A549 (cell line): ENCODE measurements around the gene INSC. TPM values are rescaled to one million over a fixed set of nuclear protein-coding genes. Genes with fewer than 3 reads are reported as not detected.

Experiments
- ATAC-seq, 2 experiments: fragments of 200-7000 bp in 1 of 2; fragments of >200 bp in 1 of 2; cut with Nextera tagmentation in 1 of 2; cut with Tn5 transposase in 1 of 2; 3 replicates each; pipeline versions ENCODE4 v1.8.0 to v1.9.1; 2018 to 2020; ENCODE audit warnings: mild to moderate bottlenecking in 1 of 2, moderate library complexity in 1 of 2
- CTCF ChIA-PET: fragments of 300-600 bp; sonication (Branson Sonifier 250); formaldehyde crosslinking; extraction: SDS; loops from one replicate; lab custom pipeline; 2021; ENCODE audit warnings: antibody characterized with exemption, inconsistent platforms; lab: Yijun Ruan, JAX
- POLR2A ChIA-PET: fragments of 350-600 bp; formaldehyde crosslinking; extraction: SDS; loops from one replicate; lab custom pipeline; 2021; ENCODE audit warnings: antibody characterized with exemption, inconsistent platforms; lab: Yijun Ruan, JAX
- DNase-seq, 2 experiments: peaks; one replicate each; pipeline versions ENCODE4 v3.0.0 to v3.0.0-alpha.2; 2011 to 2016; ENCODE audit warnings: low read depth in 1 of 2, low spot score in 1 of 2
- FAIRE-seq: peaks from 2 replicates; lab custom pipeline; 2011; peaks lifted over from hg19 to GRCh38; lab: Jason Lieb, UNC
- H3K27ac ChIP-seq, 2 experiments: fragments of >200 bp; sonication (Bioruptor Twin); formaldehyde crosslinking; 3 replicates each; pipeline ENCODE4 v1.5.1; 2016 to 2017
- H3K4me1 ChIP-seq: fragments of >200 bp; sonication (Bioruptor Twin); formaldehyde crosslinking; 3 replicates; pipeline ENCODE4 v1.6.1; 2016
- H3K4me2 ChIP-seq: fragments of >200 bp; sonication (Bioruptor Twin); formaldehyde crosslinking; 3 replicates; pipeline ENCODE4 v1.6.1; 2016
- H3K4me3 ChIP-seq: fragments of >200 bp; sonication (Bioruptor Twin); formaldehyde crosslinking; 3 replicates; pipeline ENCODE4 v1.5.1; 2016
- H3K9me3 ChIP-seq: fragments of >200 bp; sonication (Bioruptor Twin); formaldehyde crosslinking; 3 replicates; pipeline ENCODE4 v1.6.1; 2016
- ATOH8 ChIP-seq: fragments of 250-450 bp; sonication (Bioruptor Pico); IDR thresholded peaks from 2 replicates; pipeline ENCODE4 v1.5.0; 2020; ENCODE audit warnings: low read depth, mild to moderate bottlenecking, moderate library complexity
- CBX2 ChIP-seq: fragments of 200-600 bp; sonication (generic); IDR thresholded peaks from 2 replicates; pipeline ENCODE4 v1.6.1; 2016; ENCODE audit warnings: low read depth, mild to moderate bottlenecking, borderline replicate concordance
- CHD2 ChIP-seq: fragments of 150-350 bp; IDR thresholded peaks from 2 replicates; pipeline ENCODE4 v1.6.1; 2014; ENCODE audit warnings: low read length; ENCODE audit not compliant: partially characterized antibody
- CHD4 ChIP-seq: fragments of 200-600 bp; sonication (generic); IDR thresholded peaks from 2 replicates; pipeline ENCODE4 v1.6.1; 2016; ENCODE audit warnings: antibody characterized with exemption, mild to moderate bottlenecking, borderline replicate concordance
- CTCF ChIP-seq: fragments of >200 bp; sonication (Bioruptor Twin); formaldehyde crosslinking; IDR thresholded peaks from 3 replicates; pipeline ENCODE4 v1.5.1; 2016
- E2F6 ChIP-seq: IDR thresholded peaks from 2 replicates; pipeline ENCODE4 v1.6.1; 2012; ENCODE audit warnings: low read depth, borderline replicate concordance
- EP300 ChIP-seq, 2 experiments: fragments of >200 bp; sonication (Bioruptor Twin); formaldehyde crosslinking; IDR thresholded peaks; 2 replicates in 1 of 2; 3 replicates in 1 of 2; pipeline ENCODE4 v1.6.1; 2016 to 2017
- FOSB ChIP-seq: fragments of 250-450 bp; sonication (Bioruptor Pico); IDR thresholded peaks from 2 replicates; pipeline ENCODE4 v1.5.0; 2020; ENCODE audit warnings: mild to moderate bottlenecking, moderate library complexity
- HMGXB4 ChIP-seq: fragments of 250-450 bp; sonication (Bioruptor Pico); IDR thresholded peaks from 2 replicates; pipeline ENCODE4 v1.5.0; 2021; ENCODE audit warnings: mild to moderate bottlenecking, moderate library complexity, borderline replicate concordance
- HOXA7 ChIP-seq: fragments of 250-450 bp; sonication (Bioruptor Pico); IDR thresholded peaks from 2 replicates; pipeline ENCODE4 v1.5.0; 2020; ENCODE audit warnings: mild to moderate bottlenecking, moderate library complexity
- HOXB5 ChIP-seq: fragments of 250-450 bp; sonication (Bioruptor Pico); IDR thresholded peaks from 2 replicates; pipeline ENCODE4 v1.5.0; 2020; ENCODE audit warnings: mild to moderate bottlenecking, moderate library complexity
- JUN ChIP-seq, 2 experiments: fragments of >200 bp; sonication (Bioruptor Twin); formaldehyde crosslinking; IDR thresholded peaks; 2 replicates in 1 of 2; 3 replicates in 1 of 2; pipeline ENCODE4 v1.6.1; 2016 to 2017
- JUNB ChIP-seq: fragments of >200 bp; sonication (Bioruptor Twin); formaldehyde crosslinking; IDR thresholded peaks from 2 replicates; pipeline ENCODE4 v1.6.1; 2016
- KDM1A ChIP-seq: fragments of 200-600 bp; sonication (generic); IDR thresholded peaks from 2 replicates; pipeline ENCODE4 v1.6.1; 2016; ENCODE audit warnings: low read depth, mild to moderate bottlenecking
- MAFK ChIP-seq: fragments of 450-650 bp; IDR thresholded peaks from 2 replicates; pipeline ENCODE4 v1.6.1; 2014; ENCODE audit not compliant: partially characterized antibody
- MAZ ChIP-seq: fragments of 150-350 bp; IDR thresholded peaks from 2 replicates; pipeline ENCODE4 v1.6.1; 2014; ENCODE audit warnings: antibody characterized with exemption, low read depth, low read length, borderline replicate concordance
- NFE2L2 ChIP-seq: fragments of 150-350 bp; conservative IDR thresholded peaks from 2 replicates; pipeline ENCODE4 v1.6.1; 2014; ENCODE audit warnings: low read length
- NPAS2 ChIP-seq: fragments of 250-450 bp; sonication (Bioruptor Pico); IDR thresholded peaks from 2 replicates; pipeline ENCODE4 v1.8.0; 2022; ENCODE audit warnings: mild to moderate bottlenecking, moderate library complexity, borderline replicate concordance
- PHF8 ChIP-seq: fragments of 200-600 bp; sonication (generic); IDR thresholded peaks from 2 replicates; pipeline ENCODE4 v1.6.1; 2016; ENCODE audit warnings: low read depth, mild to moderate bottlenecking, antibody characterized with exemption, moderate library complexity, borderline replicate concordance
- POLR2A ChIP-seq: IDR thresholded peaks from 2 replicates; pipeline ENCODE4 v1.6.1; 2012; ENCODE audit warnings: mild to moderate bottlenecking, low read length
- RFX5 ChIP-seq: fragments of 450-650 bp; IDR thresholded peaks from 2 replicates; pipeline ENCODE4 v1.7.1; 2014; ENCODE audit warnings: antibody characterized with exemption, mild to moderate bottlenecking, moderate library complexity
- RNF2 ChIP-seq: fragments of 200-600 bp; sonication (generic); IDR thresholded peaks from 2 replicates; pipeline ENCODE4 v1.6.1; 2016; ENCODE audit warnings: low read depth, mild to moderate bottlenecking, antibody characterized with exemption, moderate library complexity, borderline replicate concordance
- SREBF2 ChIP-seq: fragments of 450-650 bp; IDR thresholded peaks from 2 replicates; pipeline ENCODE4 v1.6.1; 2014; ENCODE audit warnings: mild to moderate bottlenecking, moderate library complexity
- TFCP2L1 ChIP-seq: fragments of 250-450 bp; sonication (Bioruptor Pico); IDR thresholded peaks from 2 replicates; pipeline ENCODE4 v1.5.0; 2021; ENCODE audit warnings: mild to moderate bottlenecking
- USF2 ChIP-seq: fragments of 450-650 bp; IDR thresholded peaks from 2 replicates; pipeline ENCODE4 v1.6.1; 2014; ENCODE audit warnings: antibody characterized with exemption
- WGBS: methylation state at CpG from one replicate; pipeline ENCODE4 v1.1.6; 2017; ENCODE audit errors: missing lambda C conversion rate; 5-methylcytosine and 5-hydroxymethylcytosine counted together
- polyA plus RNA-seq, 4 experiments: library from polyadenylated mRNA; depleted of rRNA in 3 of 4; stranded (reverse); fragments of >200 nt; fragmentation: RNase III in 1 of 4; extraction: RNeasy Plus Mini Kit Qiagen cat#74134 plus additional on column Dnase treatment in 1 of 4; gene quantifications; 2 replicates in 3 of 4; 3 replicates in 1 of 4; pipeline ENCODE4 v1.2.3, GENCODE V29; 2011 to 2017

The INSC gene
- polyA plus RNA-seq, 2 of the 4 experiments (the other 2 are of a cell fraction): not detected

GRCh38 chr11:15176646-15177163 lies 62.0 kb downstream of the INSC start (continued):
- no peak for TF ChIP-seq RNF2

GRCh38 chr11:15177491-15177890 lies 62.8 kb downstream of the INSC start:
- WGBS: 47% methylated on average over 2 of the region's 2 CpGs
- POLR2A ChIA-PET: no interaction called here
- no peaks in the 10 kb centered on the region for H3K4me1 ChIP-seq
- CTCF ChIA-PET: interaction anchor here (0.8 kb wide), 1 partner anchor 18 kb away, joined by 3 read pairs; no protein-coding TSS in a partner anchor
- H3K9me3 ChIP-seq: no peaks in the 10 kb centered on the region
- H3K27ac ChIP-seq: no peak overlapping the region
- TF ChIP-seq EP300 (IDR thresholded peaks at IDR 0.05) (no peak), CHD2 (no peak), KDM1A (no peak), E2F6 (no peak), PHF8 (no peak), TFCP2L1 (CRISPR knock-in tag) (no peak)
- H3K4me2 ChIP-seq: no peak overlapping the region
- no peak for ATAC-seq
- no peak overlapping the region for H3K4me3 ChIP-seq
- FAIRE-seq: no peak
- DNase-seq: no peak

- CTCF ChIA-PET: no interaction called here
- Histone ChIP-seq H3K27ac (no peak overlapping the region), H3K4me1 (no peaks in the 10 kb centered on the region), H3K9me3 (no peaks in the 10 kb centered on the region), H3K4me3 (no peak overlapping the region)
- POLR2A ChIA-PET: no interaction called here
- DNase-seq (no peak), ATAC-seq (no peak; a peak in 1 of 6 replicates), FAIRE-seq (no peak)
- 48% methylated on average over 2 of the region's 3 CpGs for WGBS
- TF ChIP-seq CHD4 (no peak), NFE2L2 (no peak), POLR2A (no peak), FOSB (CRISPR knock-in tag) (no peak), RFX5 (no peak), ATOH8 (CRISPR knock-in tag) (no peak), PHF8 (no peak), MAFK (no peak), HOXB5 (CRISPR knock-in tag) (no peak), EP300 (IDR thresholded peaks at IDR 0.05) (no peak), MAZ (no peak), E2F6 (no peak), CBX2 (no peak)
- TF ChIP-seq, all 56 proteins: peak for 0
- no peak overlapping the region for H3K4me2 ChIP-seq
These were observed 63.5 kb downstream of the INSC start for GRCh38 chr11:15178214-15178613.

- H3K9me3 ChIP-seq: no peaks in the 10 kb centered on the region
- DNase-seq: no peak
- H3K27ac ChIP-seq: no peak overlapping the region
- H3K4me2 ChIP-seq: no peak overlapping the region
- no peak for FAIRE-seq
- no peak for ATAC-seq
- ChIA-PET CTCF (no interaction called here), POLR2A (no interaction called here)
- WGBS: 51% methylated on average over 2 of the region's 2 CpGs
- H3K4me3 ChIP-seq: no peak overlapping the region
- no peaks in the 10 kb centered on the region for H3K4me1 ChIP-seq
- no peak for TF ChIP-seq PHF8
- TF ChIP-seq HOXA7: no peak
- no peak for TF ChIP-seq CTCF
- no peak for TF ChIP-seq USF2
- TF ChIP-seq JUNB: no peak
- no peak for TF ChIP-seq SREBF2
- TF ChIP-seq JUN (IDR thresholded peaks at IDR 0.05): no peak
- TF ChIP-seq HMGXB4 (CRISPR knock-in tag): no peak
- TF ChIP-seq NPAS2 (CRISPR knock-in tag): no peak
These were observed 64.4 kb downstream of the INSC start for GRCh38 chr11:15179167-15179566.
